Activated effector memory CD4-positive, alpha-beta T cell treated with Interleukin-2 at 50 U/mL for 16 hours (primary cell): ENCODE data around the gene PIK3IP1.

Experiments
- DNase-seq: peaks from one replicate; pipeline ENCODE4 v3.0.0-alpha.2; 2020

The PIK3IP1 gene

GRCh38 chr22:31278151-31278621, 14.1 kb downstream of the PIK3IP1 start:
- DNase-seq: no peak

DNA sequence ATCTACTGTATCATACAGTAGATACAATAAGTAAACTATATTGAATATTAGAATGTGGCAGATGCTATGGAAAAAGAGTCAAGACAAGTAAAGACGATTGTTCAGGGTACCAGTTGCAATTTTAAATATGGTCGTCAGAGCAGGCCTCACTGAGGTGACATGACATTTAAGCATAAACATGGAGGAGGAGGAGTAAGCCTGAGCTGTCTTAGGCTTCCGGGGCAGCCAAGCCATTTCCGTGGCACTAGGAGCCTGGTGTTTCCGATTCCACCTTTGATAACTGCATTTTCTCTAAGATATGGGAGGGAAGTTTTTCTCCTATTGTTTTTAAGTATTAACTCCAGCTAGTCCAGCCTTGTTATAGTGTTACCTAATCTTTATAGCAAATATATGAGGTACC, 14.5 kb downstream of the PIK3IP1 start:
- DNase-seq: no peak

GRCh38 chr22:31276426-31277167, 15.7 kb downstream of the PIK3IP1 start:
- DNase-seq: no peak

DNA sequence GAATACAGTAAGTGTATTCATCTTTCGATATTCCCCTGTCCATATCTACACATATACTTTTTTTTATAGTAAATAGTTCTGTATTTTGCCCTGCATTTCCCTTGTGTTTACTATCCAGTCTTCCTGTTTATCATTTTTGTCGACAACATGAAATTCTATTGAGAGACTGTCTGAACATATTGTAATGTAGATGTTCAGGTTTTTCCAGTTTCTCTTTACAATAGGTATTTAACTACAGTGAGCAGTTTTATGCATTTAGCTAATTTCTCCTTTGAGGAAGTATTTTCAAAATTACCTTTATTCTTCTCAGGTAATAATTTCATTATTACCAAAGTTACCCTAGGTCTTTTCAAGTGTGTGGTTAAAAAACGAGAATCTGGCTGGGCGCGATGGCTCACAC, 16.7 kb downstream of the PIK3IP1 start:
- DNase-seq: no peak

DNA sequence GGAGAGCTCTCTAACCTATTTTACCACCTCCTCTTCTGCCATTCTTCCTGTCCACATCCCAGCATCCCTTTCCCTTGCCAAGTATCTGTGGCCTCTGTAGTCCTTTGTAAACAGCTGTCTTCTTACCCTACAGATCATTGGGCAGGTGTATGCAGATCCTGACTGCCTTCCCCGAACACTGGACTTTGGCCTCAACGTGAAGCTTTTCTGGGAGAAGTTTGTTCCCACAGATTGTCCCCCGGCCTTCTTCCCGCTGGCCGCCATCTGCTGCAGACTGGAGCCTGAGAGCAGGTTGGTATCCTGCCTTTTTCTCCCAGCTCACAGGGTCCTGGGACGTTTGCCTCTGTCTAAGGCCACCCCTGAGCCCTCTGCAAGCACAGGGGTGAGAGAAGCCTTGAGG, 17.3 kb downstream of the PIK3IP1 start:
- no peak for DNase-seq

DNA sequence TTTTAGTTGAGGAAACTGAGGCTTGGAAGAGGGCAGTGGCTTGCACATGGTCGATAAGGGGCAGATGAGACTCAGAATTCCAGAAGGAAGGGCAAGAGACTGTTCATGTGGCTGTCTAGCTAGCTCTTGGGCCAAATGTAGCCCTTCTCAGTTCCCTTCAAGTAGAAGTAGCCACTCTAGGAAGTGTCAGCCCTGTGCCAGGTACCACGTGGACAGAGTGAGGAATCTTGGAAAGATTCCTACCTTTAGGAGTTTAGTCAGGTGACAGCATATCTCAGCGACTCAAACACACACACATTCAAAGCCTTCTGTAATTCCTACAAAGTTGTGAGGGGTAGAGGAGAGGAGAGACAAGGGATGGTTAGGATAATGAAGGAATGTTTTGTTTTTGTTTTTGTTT, 18.3 kb downstream of the PIK3IP1 start:
- DNase-seq: no peak

- no peak for DNase-seq
Observed at GRCh38 chr22:31272522-31273446, 19.5 kb downstream of the PIK3IP1 start.

- no peak for DNase-seq
Observed at GRCh38 chr22:31271485-31271884, 20.8 kb downstream of the PIK3IP1 start.

DNA sequence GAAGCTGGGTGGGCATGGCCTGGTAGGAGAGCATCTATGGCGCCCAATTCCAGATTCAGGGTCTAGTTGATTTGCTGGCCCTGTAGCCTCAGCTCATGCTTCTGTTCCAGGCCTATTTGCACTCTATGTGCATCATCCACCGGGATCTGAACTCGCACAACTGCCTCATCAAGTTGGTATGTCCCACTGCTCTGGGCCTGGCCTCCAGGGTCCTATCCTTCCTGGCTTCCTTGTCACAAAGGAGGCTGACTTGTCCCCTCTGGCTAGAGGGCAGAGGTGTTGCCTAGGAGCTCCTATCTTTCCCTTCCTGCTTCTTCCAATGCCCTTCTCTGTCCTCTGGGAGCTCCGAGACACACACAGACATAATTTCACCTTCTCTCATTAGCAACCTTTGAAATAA, 21.3 kb downstream of the PIK3IP1 start:
- no peak for DNase-seq

DNA sequence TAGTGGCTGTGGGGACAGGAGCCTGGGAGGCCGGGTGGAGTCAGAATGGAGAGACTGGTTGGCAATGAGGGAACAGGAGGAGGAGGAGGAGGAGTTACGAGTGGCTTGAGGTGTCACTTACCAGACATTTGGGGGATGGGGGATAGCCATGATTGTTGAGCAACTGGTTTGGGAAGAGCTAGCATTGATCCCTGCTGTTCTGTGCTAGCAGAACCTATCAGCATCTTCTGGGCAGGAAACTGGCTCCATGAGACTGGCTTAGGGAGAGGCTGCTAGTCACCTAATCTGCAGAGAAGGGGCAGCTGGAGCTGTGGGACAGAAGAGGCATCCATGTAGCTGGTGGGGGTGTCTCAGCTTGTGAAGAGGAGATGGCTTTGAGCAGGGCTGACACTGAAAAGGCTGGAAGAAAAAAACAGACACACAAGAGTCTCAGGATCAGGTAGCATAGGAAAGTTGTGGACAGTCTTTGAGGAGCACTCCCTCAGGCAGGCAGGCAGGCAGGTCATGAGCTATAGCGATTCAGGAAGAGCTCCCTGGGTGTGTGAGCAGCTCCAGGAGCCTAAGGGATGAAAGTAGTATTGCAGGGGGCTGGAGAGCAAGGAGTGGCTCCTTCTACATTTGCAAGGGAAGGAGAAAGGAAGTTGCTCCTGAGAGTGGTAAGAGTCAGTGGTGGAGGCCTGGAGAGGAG, 22.3 kb downstream of the PIK3IP1 start:
- no peak for DNase-seq

- no peak for DNase-seq
Observed at GRCh38 chr22:31268281-31268680, 24.0 kb downstream of the PIK3IP1 start.

DNA sequence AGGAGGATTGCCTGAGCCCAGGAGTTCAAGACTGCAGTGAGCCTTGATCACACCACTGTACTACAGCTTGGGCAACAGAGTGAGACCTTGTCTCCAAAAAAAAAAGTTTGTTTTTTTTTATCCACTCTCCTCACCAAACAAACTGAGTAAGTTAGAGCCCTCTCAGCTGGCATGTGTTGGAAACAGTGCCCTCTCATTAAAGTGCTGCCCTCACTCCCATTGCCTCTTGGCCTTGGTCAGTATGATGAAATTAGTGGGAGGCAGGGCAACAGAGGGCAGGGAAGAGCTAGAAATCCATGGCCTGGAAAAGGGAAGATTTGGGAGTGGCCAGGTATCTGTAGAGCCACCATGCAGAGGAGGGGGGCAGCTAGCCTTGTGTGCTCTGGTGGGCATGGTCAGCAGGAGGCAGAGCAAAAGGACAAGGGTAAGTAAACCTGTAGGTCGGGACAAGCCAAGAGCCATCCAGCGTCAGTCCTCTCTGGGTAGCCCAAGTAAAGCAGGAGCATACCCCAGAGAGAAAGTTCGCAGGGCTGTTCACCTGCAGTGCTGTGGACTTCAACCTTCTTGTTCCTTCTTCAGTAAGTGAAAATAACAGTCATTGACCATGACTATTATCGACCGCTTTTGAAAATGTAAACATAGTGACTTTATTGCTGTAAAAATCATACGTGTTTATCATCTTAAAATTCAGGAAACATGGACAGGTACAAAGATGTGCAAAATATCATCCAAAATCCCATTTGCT, 28.2 kb downstream of the PIK3IP1 start:
- no peak for DNase-seq

GRCh38 chr22:31262312-31263133, 29.8 kb downstream of the PIK3IP1 start:
- DNase-seq: no peak

DNA sequence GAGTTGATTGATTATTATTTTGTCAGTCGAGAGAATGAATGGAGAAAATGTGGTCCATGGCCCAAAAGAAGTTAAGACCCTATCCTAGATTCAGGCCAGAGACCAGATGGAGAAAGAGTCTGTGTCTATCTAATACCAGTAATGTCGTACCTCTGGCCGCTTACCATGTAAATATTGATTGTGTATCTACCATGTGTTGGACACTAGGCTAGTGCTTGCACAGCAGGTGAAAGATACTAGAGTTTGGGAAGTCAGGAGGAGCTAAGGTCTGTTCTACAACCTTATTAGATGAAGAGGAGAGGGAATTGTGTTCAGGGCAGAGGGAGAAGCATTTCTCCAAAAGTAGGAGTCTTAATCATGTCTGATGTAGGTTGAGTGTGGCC, 31.8 kb downstream of the PIK3IP1 start:
- DNase-seq: no peak

GRCh38 chr22:31259798-31260473, 32.4 kb downstream of the PIK3IP1 start:
- DNase-seq: no peak

DNA sequence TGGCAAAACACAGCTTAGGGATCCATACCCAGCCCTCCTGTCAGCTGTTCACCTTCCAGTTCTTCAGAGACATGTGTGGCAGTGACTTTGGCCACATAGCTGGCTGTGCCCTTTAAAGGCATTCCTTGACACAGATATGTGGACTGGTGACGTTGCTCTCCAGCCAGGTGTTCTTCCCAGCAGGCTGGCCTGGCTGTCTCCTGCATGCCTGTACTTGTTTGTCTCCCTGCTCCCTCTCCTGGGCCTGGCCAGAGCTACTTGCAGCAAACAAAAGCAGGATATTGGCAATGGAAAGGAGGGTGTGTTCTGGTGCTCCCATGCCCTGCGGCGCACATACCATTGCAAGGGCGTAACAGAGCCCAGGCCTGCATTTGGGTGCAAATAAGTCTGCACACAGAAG, 38.3 kb downstream of the PIK3IP1 start:
- DNase-seq: no peak

DNA sequence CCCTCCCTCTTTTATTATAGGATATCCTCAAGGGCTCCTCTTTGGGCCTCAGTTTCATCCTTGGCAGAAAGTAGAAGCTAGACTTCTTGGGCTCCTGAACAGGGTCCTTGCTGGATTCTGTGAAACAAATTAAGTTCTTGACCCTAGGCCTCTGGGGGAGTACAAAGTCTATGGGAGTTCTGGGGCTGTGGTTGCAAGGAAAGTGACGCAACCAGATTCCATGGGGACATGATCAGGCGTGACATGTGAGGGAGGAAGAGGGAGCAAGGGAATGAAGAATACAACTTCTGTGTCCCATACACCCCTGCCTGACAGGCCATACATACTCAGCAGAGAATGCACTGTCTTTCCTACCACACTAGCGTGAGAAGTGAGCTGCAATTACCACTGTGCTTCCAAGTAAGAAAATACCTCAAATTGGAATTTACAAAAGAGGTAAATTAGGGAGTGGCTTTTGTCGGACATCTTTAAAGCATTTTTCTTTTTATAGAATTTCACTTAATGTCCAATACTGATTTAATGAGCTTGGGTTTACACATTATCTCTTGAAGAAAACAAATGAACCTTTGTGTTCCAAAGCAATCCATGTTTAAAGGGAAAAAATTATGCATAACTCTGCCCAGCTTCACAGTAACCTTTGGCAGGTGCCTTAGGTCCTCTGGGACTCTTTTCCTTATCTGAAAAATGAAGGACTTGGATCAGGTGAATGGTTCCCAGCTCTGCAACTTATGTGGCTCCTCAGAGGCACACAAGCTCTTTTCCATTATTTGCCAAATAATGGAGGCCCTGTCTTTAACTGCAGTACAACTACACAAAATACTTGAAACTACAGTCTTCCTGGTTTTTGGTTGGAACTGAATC, 41.3 kb downstream of the PIK3IP1 start:
- no peak for DNase-seq

GRCh38 chr22:31248965-31249958, 43.0 kb downstream of the PIK3IP1 start:
- DNase-seq: no peak
